ENCODE measurements around the gene RBM27.

DNA sequence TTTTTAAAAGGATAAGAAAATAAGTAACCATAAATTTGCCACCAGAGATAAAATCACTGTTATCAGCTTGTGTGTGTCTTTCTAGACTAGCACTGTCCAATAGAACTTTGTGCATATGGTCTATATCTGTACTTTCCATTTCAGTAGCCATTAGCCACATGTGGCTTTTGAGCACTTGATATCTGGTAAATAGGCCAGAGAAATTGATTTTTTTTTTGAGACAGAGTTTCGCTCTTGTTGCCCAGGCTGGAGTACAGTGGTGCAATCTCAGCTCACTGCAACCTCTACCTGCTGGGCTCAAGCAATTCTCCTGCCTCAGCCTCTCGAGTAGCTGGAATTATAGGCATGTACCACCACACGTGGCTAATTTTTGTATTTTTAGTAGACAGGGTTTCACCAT lies 17.8 kb downstream of the RBM27 start:
- TF ChIP-seq, protein P1, sequence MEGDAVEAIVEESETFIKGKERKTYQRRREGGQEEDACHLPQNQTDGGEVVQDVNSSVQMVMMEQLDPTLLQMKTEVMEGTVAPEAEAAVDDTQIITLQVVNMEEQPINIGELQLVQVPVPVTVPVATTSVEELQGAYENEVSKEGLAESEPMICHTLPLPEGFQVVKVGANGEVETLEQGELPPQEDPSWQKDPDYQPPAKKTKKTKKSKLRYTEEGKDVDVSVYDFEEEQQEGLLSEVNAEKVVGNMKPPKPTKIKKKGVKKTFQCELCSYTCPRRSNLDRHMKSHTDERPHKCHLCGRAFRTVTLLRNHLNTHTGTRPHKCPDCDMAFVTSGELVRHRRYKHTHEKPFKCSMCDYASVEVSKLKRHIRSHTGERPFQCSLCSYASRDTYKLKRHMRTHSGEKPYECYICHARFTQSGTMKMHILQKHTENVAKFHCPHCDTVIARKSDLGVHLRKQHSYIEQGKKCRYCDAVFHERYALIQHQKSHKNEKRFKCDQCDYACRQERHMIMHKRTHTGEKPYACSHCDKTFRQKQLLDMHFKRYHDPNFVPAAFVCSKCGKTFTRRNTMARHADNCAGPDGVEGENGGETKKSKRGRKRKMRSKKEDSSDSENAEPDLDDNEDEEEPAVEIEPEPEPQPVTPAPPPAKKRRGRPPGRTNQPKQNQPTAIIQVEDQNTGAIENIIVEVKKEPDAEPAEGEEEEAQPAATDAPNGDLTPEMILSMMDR (conservative IDR thresholded peaks at IDR 0.05; ENCODE audit: low read length): no peak
- no peak for TF ChIP-seq EZH2phosphoT487 (IDR thresholded peaks at IDR 0.05; ENCODE audit: borderline replicate concordance, low read depth, low read length)
